AG04450 (cell line): ENCODE measurements around the gene GFM2. TPM values are rescaled to one million over a fixed set of nuclear protein-coding genes. Genes with fewer than 3 reads are reported as not detected.

Experiments used
- CTCF ChIA-PET: fragments of 300-600, 350-600 bp; formaldehyde crosslinking; extraction: SDS; loops from one replicate; lab custom pipeline; 2022; ENCODE audit warnings: antibody characterized with exemption, inconsistent platforms; lab: Charles Lee
- POLR2A ChIA-PET: fragments of 350-600 bp; formaldehyde crosslinking; extraction: SDS; loops from one replicate; lab custom pipeline; 2021; ENCODE audit warnings: antibody characterized with exemption, inconsistent platforms; lab: Yijun Ruan, JAX
- DNase-seq: peaks from one replicate; pipeline ENCODE4 v3.0.0-alpha.2; 2011; ENCODE audit warnings: low read depth, low spot score
- H3K27ac ChIP-seq: one replicate; pipeline ENCODE4 v1.5.1; 2012; ENCODE audit warnings: low read depth, low read length, control low read depth
- H3K27me3 ChIP-seq: one replicate; pipeline ENCODE4 v1.6.0; 2012; ENCODE audit warnings: low read length; ENCODE audit not compliant: control insufficient read depth, insufficient read depth
- H3K4me3 ChIP-seq: 2 replicates; pipeline ENCODE4 v1.5.1; 2011; ENCODE audit warnings: mild to moderate bottlenecking, low read depth, low read length, control low read depth
- H3K9me3 ChIP-seq: 2 replicates; pipeline ENCODE4 v1.5.1; 2012; ENCODE audit warnings: low read length; ENCODE audit not compliant: control insufficient read depth, insufficient read depth
- polyA plus RNA-seq: library from polyadenylated mRNA; depleted of rRNA; stranded (reverse); fragments of >200 nt; gene quantifications from 2 replicates; pipeline ENCODE4 v1.2.3, GENCODE V29; 2011
- TF ChIP-seq, protein P1 (sequence below): IDR thresholded peaks from 2 replicates; pipeline ENCODE4 v1.5.1; 2011; ENCODE audit warnings: low read depth, low read length, control low read depth, inconsistent platforms

The GFM2 gene
- polyA plus RNA-seq, 1 experiment, result 52.5 TPM

- Histone ChIP-seq H3K27ac (no peak overlapping the region), H3K4me3 (no peak overlapping the region), H3K27me3 (no peaks in the 10 kb centered on the region), H3K9me3 (no peaks in the 10 kb centered on the region)
- ChIA-PET CTCF (no interaction called here), POLR2A (no interaction called here)
- TF ChIP-seq, protein P1, sequence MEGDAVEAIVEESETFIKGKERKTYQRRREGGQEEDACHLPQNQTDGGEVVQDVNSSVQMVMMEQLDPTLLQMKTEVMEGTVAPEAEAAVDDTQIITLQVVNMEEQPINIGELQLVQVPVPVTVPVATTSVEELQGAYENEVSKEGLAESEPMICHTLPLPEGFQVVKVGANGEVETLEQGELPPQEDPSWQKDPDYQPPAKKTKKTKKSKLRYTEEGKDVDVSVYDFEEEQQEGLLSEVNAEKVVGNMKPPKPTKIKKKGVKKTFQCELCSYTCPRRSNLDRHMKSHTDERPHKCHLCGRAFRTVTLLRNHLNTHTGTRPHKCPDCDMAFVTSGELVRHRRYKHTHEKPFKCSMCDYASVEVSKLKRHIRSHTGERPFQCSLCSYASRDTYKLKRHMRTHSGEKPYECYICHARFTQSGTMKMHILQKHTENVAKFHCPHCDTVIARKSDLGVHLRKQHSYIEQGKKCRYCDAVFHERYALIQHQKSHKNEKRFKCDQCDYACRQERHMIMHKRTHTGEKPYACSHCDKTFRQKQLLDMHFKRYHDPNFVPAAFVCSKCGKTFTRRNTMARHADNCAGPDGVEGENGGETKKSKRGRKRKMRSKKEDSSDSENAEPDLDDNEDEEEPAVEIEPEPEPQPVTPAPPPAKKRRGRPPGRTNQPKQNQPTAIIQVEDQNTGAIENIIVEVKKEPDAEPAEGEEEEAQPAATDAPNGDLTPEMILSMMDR, result no peak
- DNase-seq, result no peak
These were observed 30.2 kb downstream of the GFM2 start for GRCh38 chr5:74736759-74737158.

- ChIA-PET POLR2A (no interaction called here), CTCF (no interaction called here)
- TF ChIP-seq, protein P1, result no peak
- H3K27ac ChIP-seq, result no peak overlapping the region
- no peak overlapping the region for H3K4me3 ChIP-seq
- no peak for DNase-seq
- no peaks in the 10 kb centered on the region for H3K27me3 ChIP-seq
- no peaks in the 10 kb centered on the region for H3K9me3 ChIP-seq
These were observed 41.6 kb downstream of the GFM2 start for GRCh38 chr5:74725331-74725730.

GRCh38 chr5:74722271-74722670 is 44.6 kb downstream of the GFM2 start:
- ChIA-PET POLR2A (no interaction called here), CTCF (interaction anchor here (0.7 kb wide), 1 partner anchor 197 kb away, joined by 3 read pairs; no protein-coding TSS in a partner anchor)
- H3K27me3 ChIP-seq, result no peaks in the 10 kb centered on the region
- no peak for DNase-seq
- H3K4me3 ChIP-seq, result no peak overlapping the region
- H3K9me3 ChIP-seq, result no peaks in the 10 kb centered on the region
- TF ChIP-seq, protein P1, result no peak
- H3K27ac ChIP-seq, result no peak overlapping the region

DNA sequence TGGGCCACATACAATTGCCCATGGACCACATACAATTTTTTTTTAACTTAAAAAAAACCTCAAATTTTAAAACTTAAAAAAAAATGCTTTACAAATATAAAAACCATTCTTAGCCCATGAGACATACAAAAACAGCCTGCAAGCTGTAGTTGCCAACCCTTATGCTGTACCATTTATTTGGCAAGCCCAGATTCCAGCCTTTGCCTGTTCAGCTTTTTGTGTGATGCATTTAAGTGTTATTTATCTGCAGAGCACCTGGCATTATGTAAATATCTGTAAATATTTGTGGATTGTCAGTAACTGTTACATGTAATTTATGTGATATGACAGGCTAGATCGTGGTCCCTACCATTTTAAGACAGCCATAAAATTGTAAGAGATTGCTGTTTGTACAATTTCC is 49.3 kb downstream of the GFM2 start:
- ChIA-PET CTCF (interaction anchor here (0.8 kb wide), 1 partner anchor 815 kb away, joined by 3 read pairs; no protein-coding TSS in a partner anchor), POLR2A (no interaction called here)
- TF ChIP-seq, protein P1, result no peak
- no peaks in the 10 kb centered on the region for H3K27me3 ChIP-seq
- H3K4me3 ChIP-seq, result no peak overlapping the region
- no peak for DNase-seq
- H3K27ac ChIP-seq, result no peak overlapping the region
- H3K9me3 ChIP-seq, result no peaks in the 10 kb centered on the region

DNA sequence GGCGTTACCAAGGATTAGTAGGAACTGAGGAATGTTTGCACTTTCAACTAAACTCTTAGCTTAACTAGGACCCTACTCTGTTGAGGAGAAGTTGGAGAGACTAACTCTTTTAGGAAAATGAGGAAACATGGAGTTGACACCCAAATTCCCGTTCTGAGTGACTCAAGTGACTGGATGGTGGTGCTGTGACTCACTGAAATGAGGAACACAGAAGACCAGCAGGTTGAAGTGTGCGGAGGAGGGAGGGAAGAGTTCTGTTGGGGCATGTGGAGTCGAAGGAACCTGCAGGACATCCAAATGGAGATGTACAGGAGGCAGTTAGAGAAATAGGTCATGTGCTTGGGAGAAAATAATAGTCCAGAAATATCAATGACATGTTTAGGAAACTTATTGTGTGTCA is 73.7 kb downstream of the GFM2 start:
- ChIA-PET POLR2A (no interaction called here), CTCF (interaction anchor here (1.2 kb wide), 1 partner anchor 791 kb away, joined by 3 read pairs; no protein-coding TSS in a partner anchor)
- H3K27ac ChIP-seq, result no peak overlapping the region
- no peak for DNase-seq
- H3K9me3 ChIP-seq, result no peaks in the 10 kb centered on the region
- no peaks in the 10 kb centered on the region for H3K27me3 ChIP-seq
- H3K4me3 ChIP-seq, result no peak overlapping the region
- TF ChIP-seq, protein P1, result no peak
